NCI-H2227 (cell line): ENCODE results near the gene SYTL2.
"Not testable (repeated sequence)": the region's sequence is repeated elsewhere in the genome, so short reads cannot be mapped to it uniquely, and the experiment has no call there.

Source experiments
- DNase-seq: peaks from one replicate; lab custom pipeline; 2025; ENCODE audit not compliant: unreplicated experiment; lab: John Stamatoyannopoulos, UW

The SYTL2 gene

DNA sequence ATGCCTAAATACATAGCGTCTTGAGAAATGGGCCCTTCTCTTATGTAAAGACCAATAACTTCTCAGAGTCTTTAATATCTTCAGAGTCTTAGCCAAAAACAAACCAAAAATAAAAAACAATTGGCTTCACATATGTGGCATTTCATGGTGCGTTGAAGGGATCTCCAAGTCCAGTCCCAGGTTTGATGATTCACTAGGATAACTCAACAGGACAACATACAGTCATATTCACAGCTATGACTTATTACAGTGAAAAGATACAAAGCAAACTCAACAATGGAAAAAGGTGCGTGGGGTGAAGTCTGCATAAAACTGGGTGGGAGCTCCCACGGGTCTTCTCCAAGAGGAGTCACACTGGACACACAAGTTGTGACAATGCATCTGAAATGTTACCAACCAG lies 12.6 kb downstream of the SYTL2 start:
- no peak for DNase-seq

GRCh38 chr11:85795712-85796487 lies 15.0 kb downstream of the SYTL2 start:
- no peak for DNase-seq

DNA sequence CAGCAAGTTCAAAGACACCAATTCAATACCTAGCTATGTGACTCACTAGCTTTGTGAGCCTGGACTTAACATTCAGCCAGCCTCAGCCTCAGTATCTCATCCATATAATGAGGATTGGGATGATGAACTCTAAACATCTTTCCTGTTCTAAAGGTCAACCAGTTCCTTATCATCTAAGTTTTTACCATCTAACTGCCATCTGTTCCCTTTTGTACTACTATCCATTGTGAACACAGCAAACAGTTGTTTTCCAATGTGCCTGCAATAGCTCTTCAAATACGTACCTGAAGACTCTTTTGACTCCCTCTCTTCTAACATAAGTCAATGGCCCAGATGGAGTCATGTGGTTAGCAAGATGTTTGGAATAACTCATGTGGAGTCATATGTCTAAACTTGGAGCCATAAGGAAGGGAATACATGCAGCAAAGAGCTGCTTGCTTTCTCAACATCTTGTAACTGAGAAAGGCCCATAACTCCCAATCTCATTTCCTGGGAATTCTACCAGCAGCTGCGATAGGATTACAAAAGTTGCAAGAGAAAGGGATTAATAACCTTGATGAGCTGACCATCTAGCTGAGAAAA lies 19.4 kb downstream of the SYTL2 start:
- DNase-seq: no peak

DNA sequence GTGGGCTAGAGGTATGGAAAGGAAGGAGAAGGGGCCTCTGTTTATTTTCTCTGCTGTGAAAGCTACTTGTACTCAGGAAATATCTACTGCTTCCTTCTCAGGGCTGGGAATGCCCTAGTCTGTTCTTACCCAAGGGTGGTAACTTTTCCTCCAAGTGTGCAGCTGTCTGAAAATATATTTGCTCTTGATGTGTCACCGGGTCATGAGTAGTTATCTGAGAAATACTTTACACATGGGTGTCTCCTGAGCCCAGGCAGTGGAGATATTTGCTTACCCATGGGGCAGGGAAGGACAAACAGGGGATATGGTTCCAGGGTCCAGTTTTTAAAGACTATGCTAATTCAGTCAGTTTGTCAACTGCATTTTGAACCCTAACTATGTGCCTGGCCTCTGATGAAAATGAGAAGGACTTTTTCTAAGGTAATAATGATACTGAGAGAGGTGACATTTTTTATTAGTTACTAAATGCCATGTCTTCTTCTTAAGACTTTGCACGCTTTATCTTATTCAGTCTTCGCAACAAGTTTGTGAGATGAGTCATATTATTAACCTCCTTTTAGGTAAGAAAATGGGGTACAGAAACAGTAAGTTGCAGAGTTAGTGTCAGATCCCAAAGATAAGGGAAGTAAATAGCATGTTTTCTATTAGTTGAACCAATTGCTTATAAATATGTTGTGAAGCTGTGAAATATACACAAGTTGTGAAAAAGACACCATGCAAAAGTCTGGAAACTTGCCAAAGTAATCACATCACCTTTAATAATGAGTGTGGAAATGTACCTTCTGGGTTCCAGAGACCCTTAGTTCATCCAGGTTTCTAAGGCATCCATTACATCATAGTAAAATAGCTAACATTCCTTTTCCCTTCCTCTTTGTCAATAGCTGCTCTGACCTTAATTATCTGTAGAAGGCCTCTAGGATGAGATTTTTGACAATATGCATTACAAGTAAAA lies 22.9 kb downstream of the SYTL2 start:
- DNase-seq: no peak

- no peak for DNase-seq
These were observed 23.8 kb downstream of the SYTL2 start for GRCh38 chr11:85787168-85787567.

GRCh38 chr11:85784480-85785265 lies 26.3 kb downstream of the SYTL2 start:
- no peak for DNase-seq

DNA sequence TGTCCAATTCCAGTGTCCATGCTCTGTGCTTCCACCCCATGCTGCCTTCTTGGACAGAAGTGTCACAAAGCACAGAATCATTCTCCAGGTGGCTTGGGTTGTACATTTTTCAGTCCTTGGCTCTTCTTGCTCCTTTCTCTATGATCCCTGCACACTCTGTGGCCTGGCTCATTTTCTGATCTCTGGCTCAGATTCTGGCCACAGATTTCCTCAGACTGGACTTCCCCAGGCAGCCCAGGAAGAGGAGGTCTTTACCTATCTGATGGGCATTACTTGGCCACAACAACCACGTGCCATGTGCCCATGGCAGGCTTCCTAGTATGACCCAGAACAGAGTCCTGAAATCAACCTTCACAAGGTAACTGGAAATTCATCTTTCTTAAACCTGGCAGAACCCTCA lies 27.2 kb downstream of the SYTL2 start:
- DNase-seq: no peak

DNA sequence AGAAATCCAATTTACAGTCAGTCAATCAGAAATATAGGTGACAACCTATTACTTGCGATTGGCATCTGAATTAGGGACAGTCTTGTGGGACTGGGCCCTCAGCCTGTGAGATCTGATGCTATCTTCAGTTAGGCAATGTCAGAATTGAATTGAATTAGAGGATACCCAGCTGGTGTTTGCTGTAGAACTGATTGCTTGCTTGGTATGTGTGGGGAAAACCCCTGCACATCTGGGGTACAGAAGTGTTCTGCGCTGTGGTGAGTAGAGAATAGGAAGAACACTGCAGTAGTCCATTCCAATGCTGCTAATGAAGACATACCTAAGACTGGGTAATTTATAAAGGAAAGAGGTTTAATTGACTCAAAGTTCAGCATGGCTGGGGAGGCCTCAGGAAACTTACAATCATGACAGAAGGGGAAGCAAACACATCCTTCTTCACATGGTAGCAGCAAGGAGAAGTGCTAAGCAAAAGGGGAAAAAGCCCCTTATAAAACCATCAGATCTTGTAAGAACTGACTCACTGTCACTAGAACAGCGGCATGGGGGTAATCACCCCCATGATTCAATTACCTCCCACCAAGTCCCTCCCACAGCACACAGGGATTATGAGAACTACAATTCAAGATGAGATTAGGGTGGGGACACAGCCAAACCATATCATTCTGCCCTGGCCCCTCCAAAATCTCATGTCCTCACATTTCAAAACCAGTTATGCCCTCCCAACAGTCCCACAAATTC lies 30.0 kb downstream of the SYTL2 start:
- not testable (repeated sequence) for DNase-seq

DNA sequence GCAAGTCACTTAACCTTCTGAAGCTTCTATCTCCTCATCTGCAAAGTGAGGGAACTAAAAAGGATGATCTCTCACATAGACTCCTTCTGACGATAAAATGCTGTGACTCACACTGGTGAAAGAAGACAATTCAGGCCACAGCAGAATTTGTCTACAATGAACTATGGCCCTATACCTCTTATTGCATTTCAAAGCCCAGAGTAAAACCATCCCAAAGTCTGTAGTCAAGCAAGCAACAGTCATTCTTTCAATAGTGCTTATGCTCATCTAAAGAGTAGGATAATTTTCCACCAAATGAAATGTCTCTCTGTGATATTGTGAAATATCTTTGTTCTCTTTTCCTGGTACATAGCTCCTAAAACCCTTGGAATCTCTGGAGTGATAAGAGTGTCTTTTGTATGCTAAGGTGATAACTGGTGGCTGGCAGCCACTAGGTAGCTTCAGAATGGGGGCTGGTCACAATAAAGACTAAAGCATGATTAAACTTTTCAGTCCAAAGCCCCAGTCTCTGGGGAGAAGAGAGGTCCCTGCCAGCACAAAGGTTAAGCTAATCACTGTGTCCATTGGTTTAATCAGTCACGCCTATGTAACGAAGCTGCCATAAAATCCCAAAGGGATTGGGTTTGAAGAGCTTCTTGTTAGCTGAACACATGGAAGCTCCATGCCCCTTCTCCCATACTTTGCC lies 30.8 kb downstream of the SYTL2 start:
- DNase-seq: no peak

GRCh38 chr11:85777603-85777972 lies 33.4 kb downstream of the SYTL2 start:
- not testable (repeated sequence) for DNase-seq

GRCh38 chr11:85776951-85777602 lies 33.9 kb downstream of the SYTL2 start:
- no peak for DNase-seq

DNA sequence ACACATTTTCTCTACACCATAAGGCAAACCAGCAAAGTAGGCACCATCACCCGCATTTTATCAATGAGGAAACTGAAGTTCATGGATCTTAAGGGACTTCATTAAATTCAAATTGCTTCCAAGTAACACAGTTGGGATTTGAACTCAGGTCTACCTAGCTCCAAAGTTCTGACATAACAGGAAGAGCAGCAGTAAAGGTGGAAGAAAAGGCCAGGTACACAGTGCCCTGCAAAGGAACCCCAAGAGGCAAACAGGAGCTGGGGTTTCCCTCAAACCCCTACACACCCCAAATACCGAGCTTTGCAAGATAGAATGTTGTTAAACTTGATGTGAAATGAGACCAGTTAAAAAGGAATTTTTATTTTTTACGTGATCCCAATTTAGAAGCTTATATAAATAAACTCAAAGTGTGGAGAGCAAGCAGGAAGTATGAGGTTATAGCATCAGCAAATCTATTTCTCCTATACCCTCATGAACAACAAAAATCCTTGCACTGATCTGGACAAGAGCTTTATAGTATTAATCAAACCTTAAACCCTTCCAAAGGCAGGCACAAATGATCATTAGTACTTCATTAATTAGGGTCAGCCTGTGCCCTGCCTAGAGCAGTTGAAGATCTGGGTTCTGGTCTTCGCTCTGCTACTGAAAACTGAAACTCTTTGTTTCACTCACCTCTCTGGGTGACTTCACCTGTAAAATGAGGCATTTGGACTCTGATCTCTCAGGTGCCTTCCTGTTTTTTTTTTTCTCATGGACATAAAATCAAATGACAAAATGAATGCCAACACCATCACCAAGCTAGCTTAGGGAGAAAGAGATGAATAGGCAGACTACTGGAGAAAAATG lies 36.5 kb downstream of the SYTL2 start:
- no peak for DNase-seq

DNA sequence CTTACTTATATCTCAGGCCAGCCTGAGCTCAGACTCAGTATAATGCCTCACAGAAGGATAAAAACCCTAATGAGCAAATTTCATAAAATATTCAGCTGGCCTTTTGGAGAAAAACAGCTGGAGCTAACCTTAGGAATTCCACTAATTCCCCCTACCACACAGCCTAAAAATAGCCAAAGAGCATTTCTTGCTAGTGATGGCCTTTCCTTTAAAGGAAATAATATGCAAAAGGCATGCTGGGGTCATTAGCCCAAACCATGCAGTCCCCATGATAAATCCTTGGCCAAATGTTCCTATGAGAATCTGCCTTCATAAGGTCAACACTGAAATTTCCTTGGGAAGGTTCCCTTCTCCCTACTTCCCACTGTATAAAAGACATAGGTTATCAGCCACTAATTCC lies 38.2 kb downstream of the SYTL2 start:
- no peak for DNase-seq

GRCh38 chr11:85771568-85771967 lies 39.4 kb downstream of the SYTL2 start:
- no peak for DNase-seq

DNA sequence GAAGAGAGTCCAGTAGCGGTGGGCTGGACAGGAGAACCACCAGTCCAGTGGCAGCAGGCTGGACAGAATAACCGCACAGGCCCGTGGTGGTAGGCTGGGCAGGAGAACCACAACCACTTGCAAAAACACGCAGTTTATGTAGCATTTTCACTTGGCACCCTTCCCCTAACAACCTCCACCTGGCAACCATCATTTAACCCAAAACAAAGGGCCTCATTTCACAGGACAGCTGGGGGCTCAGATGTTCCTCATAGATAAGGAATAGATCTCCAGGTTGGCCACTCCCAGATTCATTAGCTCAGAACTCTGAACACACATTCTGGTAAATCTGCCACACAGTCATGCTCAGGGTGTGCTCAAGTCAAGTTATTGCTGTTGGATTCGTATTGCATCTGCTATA lies 41.2 kb downstream of the SYTL2 start:
- DNase-seq: no peak

DNA sequence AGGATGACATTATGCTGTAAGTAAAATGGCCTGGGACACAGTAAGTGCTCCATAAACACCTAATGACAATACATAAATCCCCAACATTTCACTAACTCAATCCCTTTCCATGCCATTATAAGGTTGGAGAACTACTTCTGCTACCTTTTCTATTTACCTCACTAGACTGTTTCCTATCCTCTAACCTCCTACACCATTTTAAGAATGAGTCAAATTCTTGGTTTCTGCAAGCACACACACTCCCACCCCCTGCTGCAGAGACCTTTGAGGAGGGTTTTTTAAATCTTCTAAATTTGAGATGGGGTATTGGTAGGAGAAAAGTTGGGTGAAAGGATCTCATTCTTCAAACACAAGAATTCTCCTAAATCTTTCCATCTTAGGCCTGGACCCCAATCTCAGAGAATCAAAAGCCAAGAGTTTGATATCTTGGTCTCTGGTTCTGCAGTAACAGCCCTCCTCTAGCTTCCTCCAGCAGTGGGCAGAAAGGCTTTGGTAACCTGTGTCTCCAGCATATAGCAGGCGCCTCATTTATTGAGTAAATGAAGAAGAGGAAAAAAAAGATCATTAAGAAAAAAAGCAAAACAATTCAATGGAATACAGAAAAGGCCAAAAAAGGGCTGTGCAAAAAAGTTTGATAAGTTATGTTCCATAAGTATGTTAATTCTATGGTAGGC lies 42.3 kb downstream of the SYTL2 start:
- DNase-seq: no peak

- no peak for DNase-seq
These were observed 43.5 kb downstream of the SYTL2 start for GRCh38 chr11:85767246-85767945.
